Heart left ventricle (tissue), 16 donors: ENCODE results near the gene BFSP1. TPM values are rescaled to one million over a fixed set of nuclear protein-coding genes. Genes with fewer than 3 reads are reported as not detected.

Experiments used
- ATAC-seq, 4 donors: fragments of 200-7000 bp; cut with Tn5 transposase; one replicate each; pipeline ENCODE4 v1.9.1; 2020 to 2022; ENCODE audit warnings: moderate library complexity in 4 of 4, mild to moderate bottlenecking in 3 of 4, moderate number of reproducible peaks in 1 of 4
- DNase-seq, 5 donors: peaks; one replicate each; pipeline ENCODE4 v3.0.0-alpha.2; 2020
- H3K27ac ChIP-seq, 12 donors: fragments of 200-600 bp; sonication (generic) in 4 of 12; one replicate each; pipeline versions ENCODE4 v1.5.0 to v1.8.0; 2016 to 2022; ENCODE audit warnings: mild to moderate bottlenecking in 2 of 12
- H3K27me3 ChIP-seq, 9 donors: fragments of 200-600 bp; sonication (generic) in 2 of 9; one replicate each; pipeline versions ENCODE4 v1.5.1 to v1.8.0; 2016 to 2022; ENCODE audit warnings: mild to moderate bottlenecking in 3 of 9
- H3K36me3 ChIP-seq, 9 donors: fragments of 200-600 bp; sonication (generic) in 2 of 9; one replicate each; pipeline versions ENCODE4 v1.5.0 to v1.8.0; 2018 to 2022; ENCODE audit warnings: mild to moderate bottlenecking in 2 of 9
- H3K4me1 ChIP-seq, 12 donors: fragments of 200-600 bp; sonication (generic) in 4 of 12; one replicate each; pipeline versions ENCODE4 v1.5.0 to v1.8.0; 2016 to 2022; ENCODE audit warnings: mild to moderate bottlenecking in 3 of 12
- H3K4me3 ChIP-seq, 12 donors: fragments of 200-600 bp; sonication (generic) in 4 of 12; one replicate each; pipeline versions ENCODE4 v1.5.0 to v1.8.0; 2017 to 2022; ENCODE audit warnings: mild to moderate bottlenecking in 9 of 12, moderate library complexity in 4 of 12
- H3K9me3 ChIP-seq, 12 donors: fragments of 200-600 bp; sonication (generic) in 4 of 12; one replicate each; pipeline versions ENCODE4 v1.5.0 to v1.8.0; 2016 to 2022; ENCODE audit warnings: mild to moderate bottlenecking in 1 of 12
- CTCF ChIP-seq, 12 donors: fragments of 200-600 bp; sonication (generic) in 4 of 12; IDR thresholded peaks; one replicate each; pipeline versions ENCODE4 v1.5.0 to v1.8.0; 2018 to 2022; ENCODE audit warnings: antibody characterized with exemption in 12 of 12, mild to moderate bottlenecking in 5 of 12
- POLR2A ChIP-seq, 2 donors: fragments of 450-650 bp; IDR thresholded peaks; one replicate each; pipeline ENCODE4 v1.6.1; 2017; ENCODE audit warnings: antibody characterized with exemption in 2 of 2, mild to moderate bottlenecking in 2 of 2, moderate library complexity in 2 of 2
- WGBS, 4 donors: extraction: QIAGEN DNeasy Blood & Tissue Kit in 2 of 4; methylation state at CpG; one replicate each; pipeline versions ENCODE4 v1.1.5 to v1.1.7; 2013 to 2018; 5-methylcytosine and 5-hydroxymethylcytosine counted together
- intact Hi-C, 10 donors: fragments of 100-400 bp; cut with DNase I; formaldehyde crosslinking; loops; one replicate each; pipeline versions ENCODE4 v1.11.1 to v1.14.2; 2022
- polyA plus RNA-seq, 2 donors: library from polyadenylated mRNA; stranded (reverse); fragments of 200-250 nt; gene quantifications; one replicate each; pipeline ENCODE4 v1.2.3, GENCODE V29; 2013
- total RNA-seq, 9 donors: library from RNA; depleted of rRNA in 2 of 9; stranded (reverse); fragments of >200 nt in 2 of 9; fragmentation: NEBNext Ultra II Directional in 3 of 9; extraction: Animal tissue kit (Norgen Biotek cat#: 25700) in 3 of 9; gene quantifications; one replicate each; pipeline versions ENCODE4 v1.1.0 to v1.2.4, GENCODE V29; 2016 to 2023
- donor health status: ischemic (EF 13 %, LVEDD 7.1; RV severe dilation, severe dysfunction).
- donor health status: healthy with polysubstance abuse.
- donor health status: DM: no; HTN: yes; CAD: no.
- donor health status: DM: no; HTN: no; CAD: no.
- donor health status: ischemic (EF 25% LVEDD 6.9; RV normal size, moderate dysfunction).
- donor health status: ischemic (EF 25% LVEDD 5.7; RV mildly dilated, moderate dysfunction).
- donor health status: healthy.
- donor health status: DM: yes; HTN: yes; CAD: no.
- donor health status: ischemic (EF 35%, LVEDD 5.7; RV mildly dilated, moderate dysfunction).
- donor health status: nonischemic (EF 11% LVEDD 7.7; RV severe dilation, severe dysfunction).
- donor health status: DM: yes; HTN: yes; CAD: no.
- donor health status: PGD.
- donor health status: ischemic (EF 29% LVEDD 5.4; RV normal size, mild dysfunction).
- donor health status: nonischemic (EF 23%, LVEDD 6.1; RV moderate dilation, normal function).

Gene BFSP1
- total and polyA plus RNA-seq, 11 donors: 0.11 to 1.4 (median 0.63) TPM

- Histone ChIP-seq H3K9me3 (no peaks in the 10 kb centered on the region), H3K4me1 (peaks cover 0 to 14% (median 0%) of the 10 kb centered on the region in 12 donors), H3K4me3 (no peak overlapping the region), H3K27me3 (no peaks in the 10 kb centered on the region), H3K27ac (no peak overlapping the region), H3K36me3 (no peaks in the 10 kb centered on the region)
- ATAC-seq (no peak), DNase-seq (no peak)
- WGBS, 4 donors: 77 to 88% (median 87%) methylated on average over 5 of the region's 5 CpGs
- intact Hi-C loops: no loop called here
- no peak for TF ChIP-seq POLR2A (IDR thresholded peaks at IDR 0.05)
- TF ChIP-seq CTCF (IDR thresholded peaks at IDR 0.05): no peak
Observed at GRCh38 chr20:17523326-17523725, 7.9 kb downstream of the BFSP1 start.

DNA sequence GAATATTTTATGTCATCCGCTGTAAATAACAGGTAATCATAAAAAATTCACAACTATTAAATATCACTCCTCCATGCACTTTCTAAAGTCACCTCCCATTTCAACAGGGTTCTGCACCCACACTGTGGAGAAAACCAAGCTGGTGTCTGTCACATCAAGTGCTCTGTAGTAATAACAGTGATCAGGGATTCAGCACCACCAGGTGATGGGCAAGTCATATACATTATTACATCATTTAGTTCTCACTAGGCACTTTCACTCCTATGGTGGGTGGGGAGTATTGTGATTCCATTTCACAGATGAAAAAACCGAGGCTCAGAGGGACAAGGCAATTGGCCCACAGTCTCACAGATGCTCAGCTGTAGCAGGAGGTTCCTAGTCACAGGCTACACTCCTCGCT lies 8.7 kb downstream of the BFSP1 start:
- no peaks in the 10 kb centered on the region for H3K27me3 ChIP-seq
- peaks cover 0 to 14% (median 0%) of the 10 kb centered on the region in 12 donors for H3K4me1 ChIP-seq
- no peaks in the 10 kb centered on the region for H3K36me3 ChIP-seq
- 80 to 88% (median 85%) methylated on average over 3 of the region's 3 CpGs for WGBS, 4 donors
- TF ChIP-seq POLR2A (IDR thresholded peaks at IDR 0.05): no peak
- TF ChIP-seq CTCF (IDR thresholded peaks at IDR 0.05): no peak
- no peak overlapping the region for H3K4me3 ChIP-seq
- intact Hi-C loops: no loop called here
- H3K9me3 ChIP-seq: no peaks in the 10 kb centered on the region
- DNase-seq: no peak
- no peak for ATAC-seq
- no peak overlapping the region for H3K27ac ChIP-seq

GRCh38 chr20:17520583-17520982 lies 10.6 kb downstream of the BFSP1 start:
- Histone ChIP-seq H3K36me3 (no peaks in the 10 kb centered on the region), H3K27me3 (no peaks in the 10 kb centered on the region), H3K9me3 (no peaks in the 10 kb centered on the region), H3K27ac (no peak overlapping the region), H3K4me3 (no peak overlapping the region), H3K4me1 (peaks cover 0 to 14% (median 0%) of the 10 kb centered on the region in 12 donors)
- intact Hi-C loops: no loop called here
- WGBS, 4 donors: 34 to 54% (median 38%) methylated on average over 3 of the region's 3 CpGs
- TF ChIP-seq CTCF (IDR thresholded peaks at IDR 0.05) (no peak), POLR2A (IDR thresholded peaks at IDR 0.05) (no peak)
- ATAC-seq (no peak), DNase-seq (no peak)

- no peaks in the 10 kb centered on the region for H3K9me3 ChIP-seq
- H3K27ac ChIP-seq: no peak overlapping the region
- H3K4me1 ChIP-seq: peaks cover 0 to 14% (median 0%) of the 10 kb centered on the region in 12 donors
- ATAC-seq: no peak
- 84 to 89% (median 87%) methylated on average over 7 of the region's 7 CpGs for WGBS, 4 donors
- intact Hi-C loops: loop anchor here in 1 of 10 donors (10.0 kb wide), 1 partner anchor 1065 kb away; the partner anchor contains the start of gene DTD1
- no peak overlapping the region for H3K4me3 ChIP-seq
- no peak for TF ChIP-seq CTCF (IDR thresholded peaks at IDR 0.05)
- TF ChIP-seq POLR2A (IDR thresholded peaks at IDR 0.05): no peak
- H3K36me3 ChIP-seq: no peaks in the 10 kb centered on the region
- H3K27me3 ChIP-seq: no peaks in the 10 kb centered on the region
- DNase-seq: no peak
Observed at GRCh38 chr20:17519606-17520285, 11.4 kb downstream of the BFSP1 start.
